NCI-H187 treated with DMSO at 0.1 percent for 48 hours (cell line): ENCODE measurements around the gene SND1.
"Not testable (repeated sequence)": the region's sequence is repeated elsewhere in the genome, so short reads cannot be mapped to it uniquely, and the experiment has no call there.

Experiments
- DNase-seq: peaks from one replicate; lab custom pipeline; 2025; lab: John Stamatoyannopoulos, UW

Gene SND1

GRCh38 chr7:127833641-127834040, 181.6 kb downstream of the SND1 start:
- DNase-seq = no peak

DNA sequence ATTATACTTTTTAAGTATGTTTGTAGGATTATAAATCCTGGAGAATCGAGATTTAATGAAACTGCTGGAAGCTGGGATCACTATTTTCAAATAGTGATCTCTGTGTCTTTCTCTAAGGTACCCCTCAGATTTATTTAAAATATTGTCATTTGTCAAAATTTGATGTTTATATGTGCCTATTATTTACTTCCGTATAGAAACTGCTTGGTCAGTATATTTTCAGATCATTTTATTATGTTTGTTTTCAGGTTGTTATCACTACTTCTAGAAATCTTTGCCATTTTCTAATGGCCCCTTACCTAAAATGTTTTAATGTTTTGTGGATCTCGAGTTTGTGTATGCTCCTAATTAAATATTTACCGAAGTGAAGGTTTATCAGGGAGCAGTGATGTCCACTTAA, 183.7 kb downstream of the SND1 start:
- no peak for DNase-seq

GRCh38 chr7:127837816-127838410, 185.9 kb downstream of the SND1 start:
- not testable (repeated sequence) for DNase-seq

- no peak for DNase-seq
Measured at GRCh38 chr7:127838816-127839415, 186.9 kb downstream of the SND1 start.

DNA sequence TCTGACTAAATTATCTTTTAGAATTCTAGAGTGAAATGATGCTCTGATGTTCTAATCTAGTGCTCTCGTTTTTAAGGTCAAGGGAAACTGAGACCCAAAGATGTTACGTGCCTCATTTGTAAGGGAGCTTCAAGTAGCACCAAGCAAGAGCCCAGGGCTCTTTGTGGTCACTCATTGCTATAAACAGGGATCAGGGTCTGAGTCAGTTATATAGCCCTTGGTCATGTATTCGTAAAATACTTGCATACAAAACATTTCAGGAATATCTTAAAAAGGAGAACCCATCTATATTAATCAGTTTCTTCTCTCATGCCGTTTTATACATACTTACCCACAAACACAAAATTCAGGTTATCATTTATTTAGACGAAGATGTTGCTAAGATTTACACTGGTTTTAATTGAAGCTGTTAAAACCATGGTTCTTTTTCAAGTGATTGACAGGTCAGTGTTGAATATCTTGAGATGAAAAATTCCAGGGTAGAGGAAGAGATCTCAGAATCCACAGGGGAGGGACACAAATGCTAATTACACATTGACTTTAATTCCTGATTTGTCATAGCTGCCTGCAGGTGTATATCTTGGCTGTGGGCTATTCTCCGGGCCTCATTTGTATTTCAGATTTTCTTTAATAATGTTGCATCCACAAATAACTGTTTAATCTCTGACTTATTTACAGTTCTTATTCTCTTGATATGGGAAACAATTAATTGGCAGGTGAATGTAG, 188.4 kb downstream of the SND1 start:
- no peak for DNase-seq

DNA sequence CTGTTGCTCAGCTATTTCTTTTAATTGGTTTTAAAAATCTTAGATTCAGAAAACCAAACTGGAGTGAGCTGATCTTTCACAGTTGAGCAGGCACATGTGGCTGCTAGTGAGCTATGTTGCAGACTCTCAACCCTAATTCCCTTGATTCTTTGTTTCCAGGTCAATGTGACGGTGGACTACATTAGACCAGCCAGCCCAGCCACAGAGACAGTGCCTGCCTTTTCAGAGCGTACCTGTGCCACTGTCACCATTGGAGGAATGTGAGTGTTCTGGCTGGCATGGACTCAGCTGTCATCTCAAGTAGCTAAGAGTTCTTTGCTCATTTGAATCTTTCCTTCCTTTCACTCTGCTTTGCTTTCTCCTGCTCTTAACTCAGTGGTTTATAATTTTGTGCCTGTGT, 192.2 kb downstream of the SND1 start:
- DNase-seq = no peak

GRCh38 chr7:127844707-127845331, 192.8 kb downstream of the SND1 start:
- no peak for DNase-seq

DNA sequence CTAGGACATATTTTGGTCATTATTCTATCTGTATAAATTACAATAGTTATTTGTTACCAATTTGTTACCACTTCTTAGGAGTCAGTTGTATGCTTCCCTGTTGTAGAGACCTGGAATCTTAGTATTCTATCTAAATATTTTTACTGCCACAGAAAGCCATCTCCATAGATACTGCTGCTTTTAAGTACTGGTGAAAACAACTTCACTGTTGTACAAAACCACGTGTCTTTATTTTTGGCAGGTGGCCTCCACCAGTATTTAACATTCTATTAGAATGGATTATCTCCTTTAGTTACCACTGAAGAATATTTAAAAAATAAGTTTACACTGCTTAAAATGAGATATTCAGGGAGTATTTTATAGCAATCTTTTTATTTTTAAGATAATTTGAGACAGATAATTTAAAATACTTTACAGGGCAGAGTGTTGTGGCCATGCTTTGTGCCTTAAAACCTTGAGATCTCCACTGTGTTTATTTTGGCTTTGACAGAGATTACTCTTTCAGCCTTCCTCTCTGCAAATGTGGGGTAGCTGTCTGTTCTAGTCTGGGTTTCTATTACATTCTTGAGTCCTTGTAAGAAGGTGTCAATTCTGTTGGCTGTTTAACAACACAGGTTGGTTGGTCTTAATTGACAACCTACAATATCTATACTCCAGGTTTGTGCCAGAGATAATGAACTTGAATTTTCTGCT, 193.7 kb downstream of the SND1 start:
- no peak for DNase-seq

- DNase-seq = no peak
Measured at GRCh38 chr7:127847641-127848040, 195.6 kb downstream of the SND1 start.

DNA sequence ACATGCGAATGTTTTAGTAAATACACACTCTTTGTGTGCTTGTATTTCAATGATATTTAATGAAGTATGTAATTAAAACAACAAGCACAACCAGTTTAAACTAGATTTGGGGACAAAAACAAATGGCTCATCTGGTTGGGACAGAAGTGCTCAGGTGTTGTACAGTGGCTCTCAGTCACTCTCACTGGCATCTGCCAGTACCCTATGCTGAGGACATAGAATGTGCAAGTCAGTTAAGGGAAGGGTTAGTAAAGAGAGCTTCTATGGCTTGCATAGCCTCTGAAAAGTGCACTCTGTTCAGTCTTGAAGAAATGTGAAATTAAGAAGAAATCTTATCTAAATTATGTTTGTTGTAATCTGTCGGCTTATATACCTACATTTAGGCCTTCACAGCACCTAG, 196.2 kb downstream of the SND1 start:
- no peak for DNase-seq

- DNase-seq = no peak
Measured at GRCh38 chr7:127850195-127850594, 198.2 kb downstream of the SND1 start.

GRCh38 chr7:127854383-127854782, 202.4 kb downstream of the SND1 start:
- DNase-seq = no peak

- no peak for DNase-seq
Measured at GRCh38 chr7:127857464-127857841, 205.5 kb downstream of the SND1 start.

DNA sequence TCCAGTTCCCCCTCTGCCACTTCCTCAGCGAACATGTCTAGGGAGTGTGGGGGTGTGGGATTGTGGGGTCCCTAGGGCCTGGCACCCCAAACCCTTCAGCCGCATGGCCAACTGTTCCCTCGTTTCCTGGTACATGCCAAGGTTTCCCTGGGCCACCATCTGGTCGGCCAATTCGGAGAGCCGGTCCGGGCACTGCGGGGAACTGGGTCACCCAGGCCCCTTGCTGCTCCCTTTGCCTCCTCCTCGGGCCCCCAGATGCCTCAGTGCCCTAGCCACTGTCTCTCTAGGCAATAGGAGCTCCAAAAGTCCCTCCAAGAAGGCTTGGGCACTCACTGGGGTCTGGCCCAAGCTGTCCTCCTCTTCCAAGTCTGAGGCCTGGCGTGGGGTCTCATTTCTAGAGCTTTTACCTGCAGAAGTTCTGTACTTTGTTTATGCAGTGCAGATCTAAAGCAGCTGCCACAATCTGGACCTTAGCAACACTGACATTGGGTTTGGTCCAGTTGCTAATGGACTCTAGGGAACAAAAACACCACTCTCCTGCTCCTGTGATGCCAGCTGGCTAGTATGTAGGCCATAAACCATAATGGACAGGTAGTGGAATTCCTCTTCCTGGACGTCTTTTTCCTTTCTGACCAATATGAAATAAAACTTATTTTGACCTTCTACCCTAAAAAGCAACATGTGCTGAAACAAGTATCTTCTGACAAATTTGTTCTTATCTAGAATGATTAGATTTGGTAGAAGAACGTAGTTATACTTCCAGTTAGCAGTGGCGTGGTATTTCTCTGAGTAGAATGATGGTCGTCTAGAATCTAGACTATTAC, 206.3 kb downstream of the SND1 start:
- DNase-seq = no peak

DNA sequence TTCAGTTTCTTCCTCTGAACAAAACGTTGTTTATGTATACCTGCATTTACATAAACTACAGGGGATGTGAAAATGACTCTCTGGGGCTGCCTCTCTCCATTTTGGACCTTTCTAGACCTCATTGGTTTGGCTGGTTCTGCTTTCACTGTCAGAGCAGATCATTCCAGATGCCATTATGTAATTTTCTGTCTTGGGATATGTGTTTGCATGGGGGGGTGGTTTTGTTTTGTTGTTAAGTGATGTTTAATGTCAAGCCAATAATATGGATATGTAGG, 206.9 kb downstream of the SND1 start:
- DNase-seq = no peak

DNA sequence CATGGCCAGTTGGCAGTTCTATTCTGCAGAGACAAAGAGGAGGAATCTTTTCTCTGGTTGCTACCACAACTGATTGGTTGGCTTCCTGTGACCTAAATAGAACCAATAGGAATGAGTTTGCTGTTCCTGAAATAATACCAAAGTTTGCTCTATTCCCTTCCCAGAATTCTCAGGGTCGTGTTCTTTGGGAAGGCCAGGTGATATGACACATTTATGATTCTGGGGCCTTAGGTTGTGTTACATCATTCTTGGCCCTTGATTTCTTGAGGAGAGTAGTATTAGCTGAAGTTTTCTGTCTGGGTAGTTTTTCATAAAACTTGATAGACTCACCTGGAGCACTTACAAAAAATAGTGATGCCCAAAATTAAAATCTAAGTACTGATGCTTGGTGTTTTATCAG, 207.3 kb downstream of the SND1 start:
- DNase-seq = no peak

DNA sequence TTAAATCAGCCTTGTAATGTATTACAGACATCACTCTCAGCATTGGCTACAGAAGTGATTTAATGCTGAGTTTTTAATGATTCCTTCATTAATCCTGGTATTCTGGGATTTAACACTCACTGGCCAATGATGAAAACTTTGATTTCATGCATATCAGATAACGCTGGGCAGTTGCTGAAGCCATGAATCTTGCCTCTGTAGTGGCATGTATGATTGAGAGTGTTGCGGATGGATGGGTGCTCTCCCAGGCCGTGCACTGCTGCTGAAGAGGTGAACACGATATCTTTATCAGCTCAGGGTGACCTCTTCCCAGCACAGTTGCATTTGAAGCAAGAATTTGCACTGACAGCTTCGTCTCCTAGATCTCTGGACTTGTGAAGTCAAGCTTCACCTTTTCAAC, 210.5 kb downstream of the SND1 start:
- DNase-seq = no peak

DNA sequence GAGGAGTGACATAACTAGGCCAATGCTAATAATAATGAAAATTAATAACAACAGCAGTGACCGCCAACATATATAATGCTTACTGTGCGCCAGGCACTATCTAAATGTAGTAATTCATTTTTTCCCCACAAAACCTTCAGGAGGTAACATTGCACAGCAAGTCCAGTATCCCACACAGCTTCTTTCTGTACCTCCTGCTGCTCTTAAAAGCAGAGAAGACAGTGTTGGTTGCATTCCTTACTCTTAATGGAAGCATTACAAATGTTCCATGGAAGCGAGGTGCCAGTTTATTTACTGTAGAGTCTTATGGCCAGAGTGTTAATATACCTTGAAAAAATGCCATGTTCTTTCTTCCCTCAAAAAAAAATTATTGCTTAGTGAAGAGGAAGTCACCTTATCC, 211.1 kb downstream of the SND1 start:
- no peak for DNase-seq

- DNase-seq = no peak
Measured at GRCh38 chr7:127865466-127865865, 213.5 kb downstream of the SND1 start.

GRCh38 chr7:127870231-127870907, 218.4 kb downstream of the SND1 start:
- DNase-seq = no peak

- DNase-seq = no peak
Measured at GRCh38 chr7:127871226-127871625, 219.2 kb downstream of the SND1 start.
